HG03175 (cell line): Measurements from ENCODE around the gene TP53RK.
"Not testable (repeated sequence)": the region's sequence is repeated elsewhere in the genome, so short reads cannot be mapped to it uniquely, and the experiment has no call there.

Experiments used
- ATAC-seq: cut with Tn5 transposase; IDR thresholded peaks from one replicate; pipeline ENCODE4 v1.9.1; 2021; ENCODE audit warnings: mild to moderate bottlenecking, moderate library complexity; ENCODE audit not compliant: unreplicated experiment

TP53RK gene

DNA sequence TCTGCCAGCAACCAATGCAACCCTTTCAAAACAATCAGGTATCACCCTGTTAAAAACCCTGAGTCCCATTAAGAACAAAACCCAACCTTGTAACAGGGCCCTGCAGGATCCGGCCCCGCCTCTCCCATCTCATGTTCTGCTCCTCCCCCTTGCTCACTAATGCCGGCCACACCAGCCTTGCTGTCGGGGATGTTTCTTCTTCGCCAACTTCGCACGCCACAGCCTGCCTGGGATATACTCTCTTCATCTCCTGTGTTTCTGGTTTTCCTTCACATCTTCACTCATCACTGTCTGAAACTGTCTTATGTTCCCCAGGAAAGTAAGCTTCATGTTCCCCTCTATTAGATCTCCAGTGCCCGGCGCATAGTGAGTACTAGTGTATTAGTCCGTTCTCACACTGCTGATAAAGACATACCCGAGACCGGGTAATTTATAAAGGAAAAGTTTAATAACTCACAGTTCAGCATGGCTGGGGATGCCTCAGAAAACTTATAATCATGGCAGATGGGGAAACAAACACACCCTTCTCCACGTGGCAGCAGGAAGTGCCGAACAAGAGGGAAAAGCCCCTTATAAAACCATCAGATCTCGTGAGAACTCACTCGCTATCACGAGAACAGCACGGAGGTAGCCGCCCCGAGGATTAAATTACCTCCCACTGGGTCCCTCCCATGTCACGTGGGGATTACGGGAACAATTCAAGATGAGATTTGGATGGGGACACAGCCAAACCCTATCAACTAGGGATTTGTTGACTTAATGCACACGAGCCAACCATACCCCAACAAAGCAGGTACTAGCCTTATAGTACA, 5.1 kb downstream of the TP53RK start:
- ATAC-seq = no peak

DNA sequence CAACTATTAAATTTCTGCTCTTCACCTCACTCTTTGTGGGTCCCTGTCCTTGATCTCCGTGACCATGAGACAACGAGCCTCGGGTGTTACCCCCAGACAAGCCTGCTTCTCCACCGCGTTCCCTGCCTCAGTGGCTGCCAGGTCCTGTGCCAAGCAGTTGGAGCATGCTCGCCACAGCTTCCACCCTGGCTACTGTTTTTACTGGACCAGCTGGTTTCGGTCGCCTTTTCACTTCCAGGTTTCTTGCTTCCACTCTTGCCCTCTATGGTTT, 5.6 kb downstream of the TP53RK start:
- ATAC-seq = no peak

DNA sequence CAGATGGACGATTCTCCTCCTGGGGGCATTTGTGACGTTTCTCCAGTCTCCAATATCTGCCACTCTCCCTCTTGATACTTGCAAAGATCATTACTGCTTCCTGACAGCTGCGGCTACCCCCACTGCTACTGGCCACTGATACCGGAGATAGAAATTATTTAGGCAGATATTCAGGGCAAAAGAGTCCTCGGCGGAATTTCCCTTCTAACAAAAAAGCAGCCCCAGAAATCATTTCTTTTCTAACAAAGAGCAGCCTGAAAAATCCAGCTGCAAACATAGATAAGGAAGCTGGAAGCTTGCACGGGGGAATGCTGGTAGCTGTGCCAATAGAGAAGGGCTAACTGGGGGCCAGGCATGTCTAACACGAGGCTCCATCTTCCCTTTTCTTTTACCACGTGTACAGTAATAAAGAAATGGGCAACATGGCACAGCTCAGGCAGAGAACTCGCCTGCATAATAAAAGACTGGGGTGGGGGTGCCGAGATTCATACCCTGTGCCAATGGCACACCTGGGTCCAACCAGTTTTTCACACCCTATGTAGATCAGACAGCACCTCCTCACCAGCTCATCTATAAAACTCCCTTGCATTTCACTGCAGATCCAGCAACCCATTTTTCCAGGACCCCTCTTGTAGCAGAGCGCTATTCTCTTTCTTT, 6.1 kb downstream of the TP53RK start:
- no peak for ATAC-seq

DNA sequence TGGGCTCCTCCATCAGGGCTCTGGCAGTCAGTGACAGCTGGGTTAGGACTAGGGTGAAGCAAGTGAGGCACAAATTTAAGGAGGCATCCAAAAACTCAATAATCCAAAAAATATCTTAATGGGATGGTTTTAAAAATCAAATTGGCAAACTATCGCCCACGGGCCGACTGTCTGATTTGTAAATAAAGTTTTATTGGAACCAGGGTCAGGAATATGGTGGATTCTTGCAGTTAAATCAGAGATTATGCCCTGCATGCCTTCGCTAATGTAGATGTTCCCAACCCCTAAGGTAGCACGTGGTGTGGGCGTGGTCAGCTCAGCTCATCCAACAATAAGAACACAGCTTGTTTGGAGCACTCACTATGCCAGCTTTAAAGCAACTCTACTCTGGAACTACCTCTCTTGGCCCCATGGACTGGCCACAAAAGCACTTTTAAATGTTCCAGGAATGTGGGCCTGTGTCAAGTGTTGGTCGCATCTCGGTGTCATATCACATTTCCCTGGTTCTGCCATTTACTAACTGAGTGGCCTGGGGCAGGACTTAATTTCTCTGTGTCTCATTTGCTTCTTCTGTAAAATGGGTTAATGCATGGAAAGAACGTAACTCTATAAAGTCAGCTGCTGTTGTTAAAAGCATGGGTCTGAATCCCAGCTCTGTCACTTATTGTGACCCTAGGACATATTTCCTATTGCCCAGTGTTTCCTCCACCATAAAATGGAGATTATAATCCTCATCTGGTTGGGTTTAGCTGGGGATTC, 7.0 kb downstream of the TP53RK start:
- ATAC-seq = no peak

DNA sequence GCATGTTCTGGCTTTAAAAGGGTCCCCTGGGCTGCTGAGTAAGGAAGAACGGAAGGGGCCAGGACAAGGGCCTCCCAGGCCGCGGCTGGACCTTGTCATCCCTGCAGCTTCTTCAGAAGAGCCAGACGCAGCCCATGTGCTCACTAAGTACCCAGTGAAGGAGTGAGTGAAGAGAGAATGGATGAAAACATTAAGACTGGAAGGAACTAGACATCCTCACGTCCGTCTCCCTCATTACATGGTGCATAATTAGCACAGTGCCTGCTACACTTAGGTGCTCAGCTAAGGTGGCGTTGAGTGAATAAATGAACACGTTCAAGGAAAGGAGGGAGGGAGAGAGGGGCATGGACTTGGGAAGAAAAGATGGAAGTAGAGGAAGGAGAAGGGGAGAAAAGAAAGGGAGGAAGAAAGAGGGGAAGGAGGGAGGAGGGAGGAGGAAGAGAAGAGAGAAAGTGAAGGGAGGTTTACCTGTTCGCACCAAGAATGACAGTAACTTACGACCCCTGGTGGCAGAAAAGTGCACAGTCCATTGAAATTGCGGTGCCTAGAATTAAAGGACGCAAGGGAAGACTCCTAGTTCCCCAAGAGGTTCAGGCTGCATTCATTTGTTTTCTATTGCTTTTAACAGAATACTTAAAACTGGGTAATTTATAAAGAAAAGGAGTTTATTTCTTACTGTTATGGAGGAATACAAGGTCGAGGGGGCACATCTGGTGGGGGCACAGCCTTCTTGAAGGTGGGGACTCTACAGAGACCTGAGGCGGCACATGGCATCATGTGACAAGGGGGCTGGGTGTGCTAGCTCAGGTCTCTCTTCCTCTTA, 8.0 kb downstream of the TP53RK start:
- ATAC-seq = no peak

DNA sequence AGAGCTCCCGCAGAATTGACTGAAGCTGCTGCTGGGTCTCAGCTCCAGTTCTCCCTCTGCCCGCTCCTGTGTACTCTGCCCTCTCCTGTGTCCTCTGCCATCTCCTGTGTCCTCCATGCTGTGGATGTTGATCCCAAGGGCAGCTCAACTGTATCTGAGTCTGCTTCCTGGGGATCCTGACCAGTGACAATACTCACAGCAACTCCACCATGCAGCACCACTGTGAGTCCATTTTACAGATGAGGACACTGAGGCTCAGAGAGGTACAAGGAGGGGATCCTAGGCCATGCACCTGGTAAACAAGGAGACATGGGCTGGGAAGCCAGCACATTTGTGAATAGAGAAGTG, 8.6 kb downstream of the TP53RK start:
- ATAC-seq = no peak

DNA sequence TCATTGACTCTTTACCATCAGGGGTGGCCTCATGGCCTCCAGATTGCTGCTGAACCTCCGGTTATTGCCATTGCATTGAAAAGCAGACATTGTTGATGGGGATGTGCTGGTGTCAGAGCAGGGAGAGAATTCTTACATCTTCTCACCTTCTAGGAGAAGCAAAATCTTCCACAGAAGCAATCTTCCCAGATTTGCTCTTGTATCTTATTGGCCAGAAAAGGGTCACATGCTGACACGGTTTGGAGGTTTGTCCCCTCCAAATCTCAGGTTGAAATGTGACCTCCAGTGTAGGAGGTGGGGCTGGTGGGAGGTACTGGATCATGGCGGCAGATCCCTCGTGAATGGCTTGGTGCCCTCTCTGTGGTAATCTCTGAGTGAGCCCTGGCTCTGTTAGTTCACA, 10.7 kb downstream of the TP53RK start:
- ATAC-seq = no peak

DNA sequence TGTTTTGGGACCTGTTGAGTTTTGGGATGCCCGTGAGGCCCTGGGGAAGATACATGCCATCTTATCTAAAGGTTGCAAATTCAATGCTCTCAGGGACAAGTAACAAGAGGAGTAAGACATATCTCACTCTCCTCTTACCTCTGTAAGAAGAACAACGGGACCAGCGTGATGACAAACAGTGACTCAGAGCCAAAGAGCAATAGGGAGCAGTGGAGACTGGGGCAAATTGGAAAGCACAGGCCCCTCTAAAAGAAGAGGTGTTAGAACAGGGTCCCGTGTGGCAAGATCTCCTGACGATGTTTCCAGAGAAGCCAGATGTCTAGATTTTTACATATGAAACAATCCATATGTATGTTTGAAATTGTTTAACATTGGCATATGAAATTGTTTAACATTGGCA, 11.6 kb downstream of the TP53RK start:
- no peak for ATAC-seq

DNA sequence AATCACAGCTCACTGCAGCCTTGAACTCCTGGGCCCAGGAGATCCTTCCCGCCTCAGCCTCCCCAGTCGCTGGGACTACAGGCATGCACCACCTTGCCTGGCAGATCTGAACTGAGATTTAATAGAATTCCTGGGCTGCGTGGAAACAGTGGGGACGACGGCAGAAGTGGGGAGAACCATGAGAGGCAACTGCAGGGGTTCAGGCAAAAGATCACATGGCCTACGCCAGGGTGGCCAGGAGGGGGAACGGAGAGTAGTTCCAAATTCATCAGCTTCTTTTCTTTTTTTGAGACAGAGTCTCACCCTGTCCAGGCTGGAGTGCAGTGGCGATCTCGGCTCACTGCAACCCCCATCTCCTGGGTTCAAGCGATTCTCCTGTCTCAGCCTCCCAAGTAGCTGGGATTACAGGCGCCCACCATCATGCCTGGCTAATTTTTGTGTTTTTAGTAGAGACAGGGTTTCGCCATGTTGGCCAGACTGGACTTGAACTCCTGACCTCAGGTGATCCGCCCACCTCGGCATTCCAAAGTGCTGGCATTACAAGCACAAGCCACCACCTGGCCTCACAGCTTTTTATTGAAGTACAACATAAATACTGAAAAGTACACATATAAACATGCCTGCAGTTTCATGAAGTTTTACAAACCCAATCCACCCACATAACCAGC, 12.5 kb downstream of the TP53RK start:
- ATAC-seq = not testable (repeated sequence)

DNA sequence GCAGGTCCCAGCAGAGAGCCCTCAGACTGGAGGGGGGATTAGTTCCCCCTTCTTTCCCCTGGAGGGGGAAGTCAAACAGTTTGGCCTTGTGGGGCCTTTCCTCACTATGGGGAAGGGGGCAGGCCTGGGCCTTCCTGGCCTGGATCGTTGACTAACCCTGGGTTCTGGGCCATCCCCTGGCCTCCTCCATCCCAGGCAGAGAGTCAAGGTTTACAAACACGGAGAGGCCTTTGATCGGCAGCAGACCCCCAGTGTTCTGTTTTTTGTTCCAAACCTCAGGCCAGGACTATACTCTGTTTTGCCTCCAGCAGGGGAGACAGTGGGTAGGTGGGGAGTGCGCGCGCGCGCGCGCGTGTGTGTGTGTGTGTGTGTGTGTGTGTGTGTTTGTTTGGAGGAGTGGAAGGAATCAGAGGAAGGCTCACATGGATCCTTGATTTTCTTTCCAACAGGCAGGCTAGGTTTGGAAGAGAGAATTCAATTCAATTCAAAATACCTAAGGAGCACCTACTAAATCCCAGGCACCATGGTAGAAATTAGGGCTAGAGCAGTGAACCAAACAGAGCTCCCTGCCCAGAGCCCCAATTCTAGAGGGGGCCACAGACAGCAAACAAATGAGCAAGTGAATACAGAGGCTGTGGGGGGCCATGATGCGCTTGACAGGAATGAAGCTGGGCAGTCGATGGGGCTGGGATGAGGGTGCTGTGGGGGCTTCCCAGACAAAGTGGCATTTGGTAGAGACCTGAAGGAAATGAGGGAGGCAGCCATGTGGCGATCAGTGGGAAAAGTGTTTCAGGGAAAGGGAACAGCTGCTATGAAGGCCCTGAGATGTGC, 14.8 kb downstream of the TP53RK start:
- no peak for ATAC-seq

DNA sequence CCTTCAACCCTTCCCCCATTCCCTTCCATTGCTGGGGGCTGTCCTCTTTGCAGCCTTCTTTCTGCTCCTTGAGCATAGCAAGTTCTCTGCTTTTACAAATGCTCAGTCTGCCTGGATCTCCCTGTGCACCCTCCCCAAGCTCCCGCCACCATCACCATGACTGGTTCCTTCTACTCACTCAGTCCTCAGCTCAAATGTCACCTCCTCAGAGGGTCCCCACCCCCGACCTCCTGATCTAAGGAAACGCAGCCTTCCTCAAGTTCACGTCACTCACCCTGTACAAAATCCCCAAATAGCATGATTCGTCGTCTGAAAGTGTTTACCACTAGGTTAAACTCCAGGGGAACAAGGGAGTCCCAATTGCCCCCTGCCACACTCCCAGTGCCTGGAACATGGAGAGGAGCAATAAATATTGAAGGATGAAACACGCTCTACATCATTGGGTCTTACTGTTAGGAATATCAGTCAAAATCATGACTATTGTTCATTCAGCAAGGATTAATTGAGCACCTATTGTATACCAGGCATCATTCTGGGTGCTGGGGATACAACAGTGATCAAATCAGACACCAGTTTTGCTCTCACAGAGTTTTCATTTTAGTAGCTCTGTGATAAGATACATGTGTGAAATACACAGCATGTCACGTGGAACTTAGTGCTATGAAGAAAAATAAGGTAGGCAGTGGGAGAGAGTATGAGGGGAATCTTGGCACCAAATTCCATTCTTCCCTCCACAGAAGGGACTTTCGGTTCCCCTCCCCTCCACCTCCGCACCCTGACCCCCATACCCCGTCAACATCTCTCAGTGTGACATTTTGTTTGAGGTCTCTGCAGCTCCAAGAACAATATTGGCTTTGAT, 15.6 kb downstream of the TP53RK start:
- no peak for ATAC-seq

DNA sequence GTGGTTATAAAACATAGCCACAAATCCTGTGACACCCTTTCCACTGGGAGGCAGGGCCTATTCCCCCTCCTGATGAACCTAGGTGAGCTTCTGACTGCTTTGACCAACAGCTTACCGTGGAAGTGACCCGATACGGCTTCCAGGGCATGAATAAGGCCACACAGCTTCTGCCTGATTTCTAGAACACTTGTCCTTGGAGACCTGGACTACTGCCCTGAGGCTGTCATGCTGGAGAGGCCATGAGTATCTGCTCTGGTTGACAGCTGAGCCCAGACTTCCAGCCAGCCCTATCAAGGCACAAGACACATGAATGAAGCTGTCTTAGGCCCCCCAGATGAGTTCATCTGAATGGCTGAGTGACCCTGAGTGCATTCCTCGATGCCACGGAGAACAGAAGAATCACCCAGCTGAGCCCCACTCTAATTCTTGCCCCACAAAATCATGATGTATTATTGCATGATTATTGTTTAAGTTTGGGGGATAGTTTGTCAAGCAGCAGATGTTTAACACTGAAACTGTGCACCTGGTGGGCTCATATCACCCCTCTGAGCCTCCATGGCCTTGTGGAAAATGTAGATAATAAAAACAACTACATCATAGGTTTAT, 16.6 kb downstream of the TP53RK start:
- no peak for ATAC-seq

DNA sequence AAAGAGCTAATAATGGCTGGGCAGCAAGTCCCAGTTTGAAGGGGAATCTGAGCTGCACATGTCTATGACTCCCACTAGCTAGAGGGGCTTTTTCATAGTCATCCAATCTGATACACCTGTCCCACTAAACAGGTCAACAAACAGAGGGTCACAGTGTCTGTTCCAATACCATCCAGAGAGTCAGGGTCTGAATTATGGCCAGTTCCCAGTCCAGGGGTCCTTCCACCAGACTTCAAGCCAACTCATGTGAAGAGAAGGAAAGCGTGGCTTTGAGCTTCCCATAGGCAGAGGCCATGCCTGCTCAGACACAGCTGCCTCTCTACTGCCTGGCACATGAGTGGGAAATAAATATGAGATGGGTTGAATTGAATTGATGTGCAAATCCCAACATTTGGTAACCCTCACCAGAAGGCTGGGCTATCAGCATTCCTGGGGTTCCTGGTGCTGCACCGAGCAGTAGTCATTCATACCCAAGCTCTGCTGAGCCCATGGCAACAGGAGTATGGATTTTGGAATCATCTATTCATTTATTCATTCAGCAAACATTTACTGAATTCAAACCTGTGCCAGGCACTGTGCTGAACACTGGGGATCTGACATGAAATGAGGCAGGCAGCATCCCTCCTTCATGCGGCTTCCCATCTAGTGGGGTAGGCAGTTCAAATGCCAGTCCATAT, 17.2 kb downstream of the TP53RK start:
- no peak for ATAC-seq

DNA sequence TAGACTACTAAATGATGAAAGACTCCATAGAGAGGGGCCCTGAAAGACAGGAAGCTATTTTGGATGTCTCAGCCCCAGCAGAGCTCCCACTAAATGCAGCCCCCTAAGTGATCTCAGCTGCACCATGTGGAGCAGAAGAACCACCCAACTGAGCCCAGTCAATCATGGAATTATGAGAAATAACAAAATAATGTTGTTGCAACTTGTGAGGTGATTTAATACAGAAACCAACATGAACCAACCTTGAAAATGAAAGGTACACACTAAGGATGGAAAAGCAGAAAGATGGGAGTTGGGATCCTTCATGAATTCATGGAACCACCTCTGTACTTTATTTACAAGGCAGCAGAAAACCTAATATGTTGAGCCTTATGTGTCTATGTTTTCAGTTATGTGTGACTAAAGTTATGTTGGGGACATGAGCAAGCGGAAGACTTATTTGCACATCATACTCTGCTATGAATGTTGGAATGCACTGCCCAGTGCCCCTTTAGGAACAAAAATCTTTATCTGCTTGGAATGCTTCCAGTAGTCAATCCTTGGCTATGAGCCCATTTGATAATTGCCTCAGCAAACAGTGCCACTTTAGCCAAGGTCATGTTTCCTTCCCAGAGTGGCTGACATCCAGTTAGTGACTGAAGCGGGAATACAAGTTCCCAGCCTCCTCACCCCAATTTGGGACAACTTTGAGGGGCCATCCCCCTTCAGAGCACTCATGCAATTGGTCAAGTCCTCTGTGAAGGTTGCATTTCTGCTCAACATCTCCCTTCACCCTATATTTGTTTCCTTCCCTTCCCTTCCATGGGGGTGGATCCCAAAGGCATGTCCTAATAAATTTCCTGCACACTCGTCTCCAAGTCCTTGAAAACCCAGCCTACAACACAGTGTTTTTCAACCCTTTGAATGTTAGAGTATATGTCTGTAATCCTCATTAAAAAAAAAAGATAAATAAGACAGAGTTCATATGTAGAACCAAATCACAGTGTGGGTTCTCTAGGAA, 18.4 kb downstream of the TP53RK start:
- no peak for ATAC-seq

DNA sequence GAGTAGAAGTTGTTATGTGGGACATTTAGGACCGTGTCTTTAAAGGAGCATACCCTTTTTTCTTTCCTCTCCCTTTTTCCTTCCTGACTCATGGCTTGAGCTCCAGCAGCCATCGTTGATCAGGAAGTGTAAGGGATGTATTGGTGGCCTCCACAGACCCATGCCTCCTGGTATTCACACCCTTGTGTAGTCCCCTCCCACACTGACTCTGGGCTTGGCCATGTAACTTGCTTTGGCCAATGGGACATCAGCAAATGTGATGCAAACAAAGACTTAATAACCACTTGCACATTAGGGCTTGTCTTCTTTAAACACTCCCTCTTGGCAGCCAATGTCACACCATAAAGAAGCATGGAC, 19.0 kb downstream of the TP53RK start:
- ATAC-seq = no peak

DNA sequence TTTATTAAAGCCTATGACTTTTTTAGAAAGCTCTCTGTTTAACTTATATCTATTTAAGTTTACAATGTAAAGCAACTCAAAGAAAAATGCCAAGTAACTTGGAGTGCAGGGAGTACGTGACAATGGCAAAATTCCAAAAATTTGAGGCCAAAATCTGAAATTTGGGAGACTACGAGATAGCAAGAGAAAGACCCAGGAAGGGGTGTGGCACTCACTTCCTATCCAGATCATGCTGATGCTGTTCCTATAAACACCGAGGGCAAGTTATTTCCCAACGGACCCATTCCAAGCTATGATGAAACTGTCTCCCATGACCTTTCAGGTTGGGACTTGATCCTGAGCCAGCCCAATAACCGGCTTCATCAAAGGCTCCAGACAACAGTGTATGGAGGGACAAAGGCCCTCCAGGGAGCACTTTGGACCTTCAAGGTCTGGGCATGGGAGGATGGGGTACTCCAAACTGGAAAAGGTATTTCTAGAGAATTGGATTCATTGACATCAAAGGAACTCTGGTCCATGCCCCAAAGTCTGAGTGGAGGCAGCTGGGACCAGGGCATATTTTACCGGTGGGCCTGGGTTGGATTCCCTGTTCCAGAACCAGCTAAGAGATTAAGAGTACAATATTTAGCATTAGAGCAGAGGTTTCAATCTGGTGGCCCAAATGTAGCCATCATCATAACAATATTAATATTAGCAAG, 22.3 kb downstream of the TP53RK start:
- ATAC-seq = no peak
